Breast epithelium (tissue), 4 donors: ENCODE data around the gene PRDM16. TPM values are rescaled to one million over a fixed set of nuclear protein-coding genes. Genes with fewer than 3 reads are reported as not detected.

Experiments
- DNase-seq, 2 donors: peaks; one replicate each; pipeline ENCODE4 v3.0.0-alpha.2; 2019; ENCODE audit warnings: low spot score in 2 of 2
- H3K27ac ChIP-seq, 2 donors: fragments of 200-600 bp; sonication (generic) in 1 of 2; one replicate each; pipeline ENCODE4 v1.5.1; 2016 to 2019; ENCODE audit warnings: mild to moderate bottlenecking in 1 of 2
- H3K27me3 ChIP-seq, 2 donors: fragments of 200-600 bp; sonication (generic) in 1 of 2; one replicate each; pipeline versions ENCODE4 v1.5.1 to v1.6.0; 2017 to 2019; ENCODE audit warnings: control low read depth in 1 of 2, mild to moderate bottlenecking in 1 of 2
- H3K36me3 ChIP-seq: fragments of 200-600 bp; one replicate; pipeline ENCODE4 v1.5.1; 2019
- H3K4me1 ChIP-seq, 2 donors: fragments of 200-600 bp; sonication (generic); one replicate each; pipeline ENCODE4 v1.5.1; 2016 to 2019; ENCODE audit warnings: control low read depth in 1 of 2
- H3K4me3 ChIP-seq, 3 donors: fragments of 200-600 bp; sonication (generic); 1 replicate in 2 of 3; 2 replicates in 1 of 3; pipeline ENCODE4 v1.5.1; 2016 to 2019; ENCODE audit warnings: mild to moderate bottlenecking in 3 of 3, moderate library complexity in 2 of 3
- H3K9me3 ChIP-seq, 2 donors: fragments of 200-600 bp; sonication (generic) in 1 of 2; one replicate each; pipeline ENCODE4 v1.5.1; 2016 to 2019; ENCODE audit warnings: control low read depth in 1 of 2
- POLR2A ChIP-seq: fragments of 450-650 bp; IDR thresholded peaks from one replicate; pipeline ENCODE4 v1.6.1; 2016; ENCODE audit warnings: antibody characterized with exemption, mild to moderate bottlenecking, moderate library complexity
- POLR2AphosphoS5 ChIP-seq, 3 donors: sonication (generic); formaldehyde crosslinking; IDR thresholded peaks; one replicate each; pipeline ENCODE4 v1.6.1; 2017; ENCODE audit warnings: antibody characterized with exemption in 3 of 3
- intact Hi-C: fragments of 100-400 bp; cut with DNase I; formaldehyde crosslinking; loops from one replicate; pipeline ENCODE4 v1.15.1; 2023; ENCODE audit warnings: low total_unique reads
- total RNA-seq, 3 donors: library from RNA; depleted of rRNA; stranded (reverse); fragments of >200 nt; gene quantifications; one replicate each; pipeline ENCODE4 v1.1.0, GENCODE V29; 2016
- TF ChIP-seq, protein P1 (sequence below), 3 donors: fragments of 450-650 bp; IDR thresholded peaks; one replicate each; pipeline ENCODE4 v1.5.1; 2016 to 2017; ENCODE audit warnings: antibody characterized with exemption in 3 of 3, mild to moderate bottlenecking in 3 of 3, moderate library complexity in 3 of 3

PRDM16 gene
- total RNA-seq, 3 donors from 2014 or later: 0.48 to 3.8 (median 3.6) TPM

DNA sequence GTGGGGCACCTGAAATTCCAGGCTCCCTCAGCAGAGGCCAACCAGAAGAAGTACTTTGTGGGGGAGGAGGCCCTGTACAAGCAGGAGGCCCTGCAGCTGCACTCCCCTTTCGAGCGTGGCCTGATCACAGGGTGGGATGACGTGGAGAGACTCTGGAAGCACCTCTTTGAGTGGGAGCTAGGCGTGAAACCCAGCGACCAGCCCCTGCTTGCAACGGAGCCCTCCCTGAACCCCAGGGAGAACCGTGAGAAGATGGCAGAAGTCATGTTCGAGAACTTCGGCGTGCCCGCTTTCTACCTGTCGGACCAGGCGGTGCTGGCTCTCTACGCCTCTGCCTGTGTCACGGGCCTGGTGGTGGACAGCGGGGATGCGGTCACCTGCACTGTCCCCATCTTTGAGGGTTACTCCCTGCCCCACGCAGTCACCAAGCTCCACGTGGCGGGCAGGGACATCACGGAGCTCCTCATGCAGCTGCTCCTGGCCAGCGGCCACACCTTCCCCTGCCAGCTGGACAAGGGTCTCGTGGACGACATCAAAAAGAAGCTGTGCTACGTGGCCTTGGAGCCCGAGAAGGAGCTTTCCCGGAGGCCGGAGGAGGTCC lies 47.1 kb upstream of the PRDM16 start:
- Histone ChIP-seq H3K36me3 (no peaks in the 10 kb centered on the region), H3K4me3 (no peak overlapping the region), H3K4me1 (no peaks in the 10 kb centered on the region), H3K27ac (no peak overlapping the region), H3K27me3 (peaks cover 0 to 38% of the 10 kb centered on the region in 2 donors), H3K9me3 (peaks cover 0 to 3% of the 10 kb centered on the region in 2 donors)
- TF ChIP-seq POLR2AphosphoS5 (IDR thresholded peaks at IDR 0.05) (no peak), POLR2A (no peak)
- TF ChIP-seq, protein P1, sequence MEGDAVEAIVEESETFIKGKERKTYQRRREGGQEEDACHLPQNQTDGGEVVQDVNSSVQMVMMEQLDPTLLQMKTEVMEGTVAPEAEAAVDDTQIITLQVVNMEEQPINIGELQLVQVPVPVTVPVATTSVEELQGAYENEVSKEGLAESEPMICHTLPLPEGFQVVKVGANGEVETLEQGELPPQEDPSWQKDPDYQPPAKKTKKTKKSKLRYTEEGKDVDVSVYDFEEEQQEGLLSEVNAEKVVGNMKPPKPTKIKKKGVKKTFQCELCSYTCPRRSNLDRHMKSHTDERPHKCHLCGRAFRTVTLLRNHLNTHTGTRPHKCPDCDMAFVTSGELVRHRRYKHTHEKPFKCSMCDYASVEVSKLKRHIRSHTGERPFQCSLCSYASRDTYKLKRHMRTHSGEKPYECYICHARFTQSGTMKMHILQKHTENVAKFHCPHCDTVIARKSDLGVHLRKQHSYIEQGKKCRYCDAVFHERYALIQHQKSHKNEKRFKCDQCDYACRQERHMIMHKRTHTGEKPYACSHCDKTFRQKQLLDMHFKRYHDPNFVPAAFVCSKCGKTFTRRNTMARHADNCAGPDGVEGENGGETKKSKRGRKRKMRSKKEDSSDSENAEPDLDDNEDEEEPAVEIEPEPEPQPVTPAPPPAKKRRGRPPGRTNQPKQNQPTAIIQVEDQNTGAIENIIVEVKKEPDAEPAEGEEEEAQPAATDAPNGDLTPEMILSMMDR (IDR thresholded peaks at IDR 0.05): no peak
- peak in 1 of 2 donors; percentile 48 for DNase-seq
- intact Hi-C loops: no loop called here

DNA sequence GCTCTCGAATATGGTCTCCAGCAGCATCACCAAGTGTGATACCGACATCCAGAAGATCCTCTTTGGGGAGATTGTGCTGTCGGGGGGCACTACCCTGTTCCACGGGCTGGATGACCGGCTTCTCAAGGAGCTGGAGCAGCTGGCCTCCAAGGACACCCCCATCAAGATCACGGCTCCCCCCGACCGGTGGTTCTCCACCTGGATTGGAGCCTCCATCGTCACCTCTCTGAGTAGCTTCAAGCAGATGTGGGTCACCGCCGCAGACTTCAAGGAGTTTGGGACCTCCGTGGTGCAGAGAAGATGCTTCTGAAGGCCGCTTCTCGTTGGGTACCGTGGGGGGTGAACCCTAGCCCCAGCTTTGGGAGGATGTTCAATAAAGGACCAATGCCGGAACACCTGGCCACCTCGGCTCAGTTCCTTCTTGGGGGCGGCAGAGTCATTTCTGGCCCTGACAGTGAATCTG lies 46.5 kb upstream of the PRDM16 start:
- peak in 1 of 2 donors; percentile 45 for DNase-seq
- no peaks in the 10 kb centered on the region for H3K4me1 ChIP-seq
- H3K36me3 ChIP-seq: no peaks in the 10 kb centered on the region
- H3K9me3 ChIP-seq: peaks cover 0 to 3% of the 10 kb centered on the region in 2 donors
- H3K27ac ChIP-seq: no peak overlapping the region
- TF ChIP-seq POLR2AphosphoS5 (IDR thresholded peaks at IDR 0.05) (no peak), POLR2A (no peak)
- TF ChIP-seq, protein P1 (IDR thresholded peaks at IDR 0.05): no peak
- no peak overlapping the region for H3K4me3 ChIP-seq
- intact Hi-C loops: no loop called here
- H3K27me3 ChIP-seq: peaks cover 0 to 33% of the 10 kb centered on the region in 2 donors

DNA sequence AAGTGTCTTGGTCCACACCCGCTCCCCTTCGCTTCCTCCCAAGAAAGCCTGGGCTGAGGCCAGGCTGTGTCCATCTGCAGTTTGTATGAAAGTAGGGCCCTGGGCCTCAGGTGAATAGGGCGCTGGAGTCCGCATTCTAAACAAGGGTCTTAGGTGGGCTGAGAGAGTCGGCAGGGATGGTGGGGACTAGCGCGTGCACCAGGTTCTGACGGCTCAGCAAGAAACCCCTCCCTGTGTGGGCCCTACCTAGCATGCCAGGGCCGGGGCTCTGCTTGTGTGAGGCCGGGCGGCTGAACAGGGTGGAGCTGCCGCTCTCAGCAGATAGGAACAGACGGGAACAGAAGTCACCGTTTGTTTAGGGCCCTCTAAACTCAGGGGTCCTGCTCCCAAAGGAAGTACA lies 46.0 kb upstream of the PRDM16 start:
- intact Hi-C loops: no loop called here

DNA sequence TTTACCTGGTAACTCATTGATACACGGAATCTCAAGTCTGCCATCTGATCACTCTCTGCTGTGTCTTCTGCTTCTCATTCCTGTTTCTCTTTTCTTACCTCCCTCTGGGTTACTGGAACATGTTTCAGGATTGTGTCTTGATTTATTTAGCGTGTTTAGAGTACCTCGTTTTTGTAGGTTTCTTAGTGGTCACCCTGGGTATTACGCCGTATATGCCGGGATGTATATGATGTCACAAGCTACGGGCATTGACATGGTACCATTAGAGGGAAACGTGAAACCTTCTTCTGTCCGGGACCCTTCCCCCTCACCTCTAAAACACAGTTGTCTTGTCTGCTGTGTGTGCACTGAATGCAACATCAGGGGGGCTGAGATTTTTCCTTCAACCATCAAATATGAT lies 45.0 kb upstream of the PRDM16 start:
- no peak overlapping the region for H3K4me3 ChIP-seq
- TF ChIP-seq, protein P1 (IDR thresholded peaks at IDR 0.05): no peak
- no peak for TF ChIP-seq POLR2A
- TF ChIP-seq POLR2AphosphoS5 (IDR thresholded peaks at IDR 0.05): no peak
- peak in 1 of 2 donors; percentile 15 for DNase-seq
- no peak overlapping the region for H3K27ac ChIP-seq
- H3K36me3 ChIP-seq: no peaks in the 10 kb centered on the region
- no peaks in the 10 kb centered on the region for H3K4me1 ChIP-seq
- intact Hi-C loops: no loop called here
- H3K27me3 ChIP-seq: peaks cover under 1 to 33% of the 10 kb centered on the region in 2 donors
- H3K9me3 ChIP-seq: peaks cover 0 to 3% of the 10 kb centered on the region in 2 donors

More for the DNA sequence above, 46.0 kb upstream of the PRDM16 start:
- TF ChIP-seq, protein P1 (IDR thresholded peaks at IDR 0.05): no peak
- TF ChIP-seq POLR2AphosphoS5 (IDR thresholded peaks at IDR 0.05) (no peak), POLR2A (no peak)
- H3K9me3 ChIP-seq: peaks cover 0 to 3% of the 10 kb centered on the region in 2 donors
- peaks cover 0 to 33% of the 10 kb centered on the region in 2 donors for H3K27me3 ChIP-seq
- H3K36me3 ChIP-seq: no peaks in the 10 kb centered on the region
- H3K4me3 ChIP-seq: no peak overlapping the region
- DNase-seq: peak in 1 of 2 donors; percentile 37
- no peaks in the 10 kb centered on the region for H3K4me1 ChIP-seq
- H3K27ac ChIP-seq: no peak overlapping the region

DNA sequence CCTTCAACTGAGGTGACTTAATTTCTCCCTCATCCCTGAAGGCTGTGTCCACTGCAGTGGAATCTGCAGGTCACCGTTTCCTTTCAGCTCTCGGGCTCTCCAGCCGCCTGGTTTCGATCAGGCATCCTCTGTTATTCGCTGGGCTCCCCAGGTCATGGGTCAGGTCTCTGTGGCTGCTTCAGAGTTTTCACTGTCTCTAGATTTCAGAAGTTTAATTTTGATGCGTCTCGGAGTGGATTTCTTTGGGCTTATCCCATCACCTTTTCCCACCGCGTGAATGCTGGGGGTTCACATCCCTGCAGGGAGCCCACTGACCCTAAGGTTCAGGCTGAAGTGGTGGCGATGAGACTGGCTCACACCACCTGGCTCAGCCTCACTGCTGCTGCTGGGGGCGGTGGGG lies 44.4 kb upstream of the PRDM16 start:
- intact Hi-C loops: no loop called here
- peaks cover 0 to 3% of the 10 kb centered on the region in 2 donors for H3K9me3 ChIP-seq
- no peaks in the 10 kb centered on the region for H3K36me3 ChIP-seq
- DNase-seq: peak in 1 of 2 donors; percentile 22
- H3K27ac ChIP-seq: no peak overlapping the region
- peaks cover 4 to 37% of the 10 kb centered on the region in 2 donors for H3K27me3 ChIP-seq
- H3K4me3 ChIP-seq: no peak overlapping the region
- no peaks in the 10 kb centered on the region for H3K4me1 ChIP-seq
- no peak for TF ChIP-seq POLR2AphosphoS5 (IDR thresholded peaks at IDR 0.05)
- TF ChIP-seq, protein P1 (IDR thresholded peaks at IDR 0.05): no peak
- TF ChIP-seq POLR2A: no peak
